HepG2 (cell line): Measurements from ENCODE around the gene ARL16. TPM values are rescaled to one million over a fixed set of nuclear protein-coding genes. Genes with fewer than 3 reads are reported as not detected.

ENCODE experiments used
- ATF7-NPFF ChIP-seq: sonication (generic); formaldehyde crosslinking; IDR thresholded peaks from 2 replicates; pipeline ENCODE4 v1.8.1; 2023; ENCODE audit warnings: mild to moderate bottlenecking, low read depth, missing genetic modification reagents, moderate library complexity
- BORCS8-MEF2B ChIP-seq: sonication (generic); formaldehyde crosslinking; IDR thresholded peaks from 2 replicates; pipeline ENCODE4 v1.8.0; 2022; ENCODE audit warnings: mild to moderate bottlenecking, missing genetic modification reagents
- DBP ChIP-seq: sonication (generic); formaldehyde crosslinking; IDR thresholded peaks from 2 replicates; pipeline ENCODE4 v1.4.0; 2020; ENCODE audit warnings: missing genetic modification reagents; ENCODE audit errors: not compliant biosample characterization
- E2F2 ChIP-seq: sonication (generic); formaldehyde crosslinking; IDR thresholded peaks from 2 replicates; pipeline ENCODE4 v1.4.0; 2020; ENCODE audit warnings: missing genetic modification reagents, borderline replicate concordance
- EHMT2 ChIP-seq: fragments of 200-600 bp; sonication (generic); IDR thresholded peaks from 2 replicates; pipeline ENCODE4 v1.7.0; 2017; ENCODE audit warnings: antibody characterized with exemption, low read depth, low read length, borderline replicate concordance
- EZH2 ChIP-seq: conservative IDR thresholded peaks from 2 replicates; pipeline ENCODE4 v1.6.1; 2012; ENCODE audit warnings: mild to moderate bottlenecking, low read depth, low read length, moderate library complexity
- GATAD1 ChIP-seq: IDR thresholded peaks from 2 replicates; pipeline ENCODE4 v1.6.1; 2016; ENCODE audit warnings: missing genetic modification reagents, missing compliant biosample characterization
- ISX ChIP-seq: sonication (generic); formaldehyde crosslinking; conservative IDR thresholded peaks from 2 replicates; pipeline ENCODE4 v1.5.0; 2020; ENCODE audit warnings: missing genetic modification reagents
- MBD4 ChIP-seq: IDR thresholded peaks from 2 replicates; pipeline ENCODE4 v1.6.1; 2012; ENCODE audit warnings: low read length, inconsistent platforms, borderline replicate concordance
- MYNN ChIP-seq: sonication (generic); formaldehyde crosslinking; IDR thresholded peaks from 2 replicates; pipeline ENCODE4 v1.4.0; 2020; ENCODE audit warnings: mild to moderate bottlenecking, low read depth, missing genetic modification reagents
- NCOA1 ChIP-seq: sonication (generic); formaldehyde crosslinking; IDR thresholded peaks from 2 replicates; pipeline ENCODE4 v1.9.0; 2021; ENCODE audit warnings: missing genetic modification reagents
- SETDB1 ChIP-seq: sonication (generic); formaldehyde crosslinking; IDR thresholded peaks from 2 replicates; pipeline ENCODE4 v1.5.1; 2020; ENCODE audit warnings: missing genetic modification reagents, mild to moderate bottlenecking, borderline replicate concordance
- TRAFD1 ChIP-seq: sonication (generic); formaldehyde crosslinking; IDR thresholded peaks from 2 replicates; pipeline ENCODE4 v1.5.1; 2020; ENCODE audit warnings: missing genetic modification reagents, mild to moderate bottlenecking, borderline replicate concordance
- TSC22D2 ChIP-seq: sonication (generic); formaldehyde crosslinking; IDR thresholded peaks from 2 replicates; pipeline ENCODE4 v1.5.1; 2020; ENCODE audit warnings: missing genetic modification reagents, mild to moderate bottlenecking, borderline replicate concordance
- ZFYVE20 ChIP-seq: sonication (generic); formaldehyde crosslinking; IDR thresholded peaks from 2 replicates; pipeline ENCODE4 v1.8.0; 2023; ENCODE audit warnings: low read depth, mild to moderate bottlenecking, moderate library complexity, missing genetic modification reagents, borderline replicate concordance
- ZNF124 ChIP-seq: sonication (generic); formaldehyde crosslinking; IDR thresholded peaks from 2 replicates; pipeline ENCODE4 v1.4.0; 2020; ENCODE audit warnings: missing genetic modification reagents
- ZNF180 ChIP-seq: sonication (generic); formaldehyde crosslinking; IDR thresholded peaks from 2 replicates; pipeline ENCODE4 v1.4.0; 2020; ENCODE audit warnings: low read depth, missing genetic modification reagents, borderline replicate concordance
- ZNF260 ChIP-seq: sonication (generic); formaldehyde crosslinking; IDR thresholded peaks from 2 replicates; pipeline ENCODE4 v1.4.0; 2020; ENCODE audit warnings: missing genetic modification reagents, low read depth, mild to moderate bottlenecking, borderline replicate concordance
- ZNF282 ChIP-seq: fragments of 450-650 bp; IDR thresholded peaks from 2 replicates; pipeline ENCODE4 v1.6.1; 2018; ENCODE audit not compliant: partially characterized antibody
- ZNF460 ChIP-seq: sonication (generic); formaldehyde crosslinking; IDR thresholded peaks from 2 replicates; pipeline ENCODE4 v1.5.1; 2020; ENCODE audit warnings: missing genetic modification reagents, mild to moderate bottlenecking, borderline replicate concordance
- ZNF501 ChIP-seq: sonication (generic); formaldehyde crosslinking; IDR thresholded peaks from 2 replicates; pipeline ENCODE4 v1.5.1; 2020; ENCODE audit warnings: mild to moderate bottlenecking, moderate library complexity, missing genetic modification reagents
- ZNF780A ChIP-seq: sonication (generic); formaldehyde crosslinking; IDR thresholded peaks from 2 replicates; pipeline ENCODE4 v1.8.0; 2022; ENCODE audit warnings: mild to moderate bottlenecking, missing genetic modification reagents, moderate library complexity
- polyA plus RNA-seq, 8 experiments: library from polyadenylated mRNA; depleted of rRNA in 3 of 8; stranded (reverse) in 7 of 8; unstranded in 1 of 8; fragments of >200 nt; fragmentation: Illumina TruSeq in 4 of 8; extraction: Trizol in 4 of 8; gene quantifications; 2 replicates each; pipeline versions ENCODE4 v1.2.1 to v1.2.3, GENCODE V29; 2011 to 2016; ENCODE audit warnings: low read depth in 4 of 8, missing spikeins in 1 of 8, mixed read lengths in 1 of 8; ENCODE audit not compliant: insufficient read depth in 1 of 8
- total RNA-seq, 5 experiments: library from RNA; depleted of rRNA; stranded (reverse); fragments of >200 nt; fragmentation: Illumina TruSeq; extraction: Trizol; gene quantifications; 2 replicates each; pipeline ENCODE4 v1.2.3, GENCODE V29; 2016; ENCODE audit warnings: low read depth in 1 of 5
- TF ChIP-seq, protein P1 (sequence below): sonication (generic); formaldehyde crosslinking; IDR thresholded peaks from 2 replicates; pipeline ENCODE4 v1.4.0; 2020; ENCODE audit warnings: missing genetic modification reagents, mild to moderate bottlenecking, borderline replicate concordance

The ARL16 gene
- total and polyA plus RNA-seq, 2 of the 13 experiments (the other 11 are each of a cell fraction or from before 2014, with no cell fraction given), result 20.8 to 30.8 TPM

DNA sequence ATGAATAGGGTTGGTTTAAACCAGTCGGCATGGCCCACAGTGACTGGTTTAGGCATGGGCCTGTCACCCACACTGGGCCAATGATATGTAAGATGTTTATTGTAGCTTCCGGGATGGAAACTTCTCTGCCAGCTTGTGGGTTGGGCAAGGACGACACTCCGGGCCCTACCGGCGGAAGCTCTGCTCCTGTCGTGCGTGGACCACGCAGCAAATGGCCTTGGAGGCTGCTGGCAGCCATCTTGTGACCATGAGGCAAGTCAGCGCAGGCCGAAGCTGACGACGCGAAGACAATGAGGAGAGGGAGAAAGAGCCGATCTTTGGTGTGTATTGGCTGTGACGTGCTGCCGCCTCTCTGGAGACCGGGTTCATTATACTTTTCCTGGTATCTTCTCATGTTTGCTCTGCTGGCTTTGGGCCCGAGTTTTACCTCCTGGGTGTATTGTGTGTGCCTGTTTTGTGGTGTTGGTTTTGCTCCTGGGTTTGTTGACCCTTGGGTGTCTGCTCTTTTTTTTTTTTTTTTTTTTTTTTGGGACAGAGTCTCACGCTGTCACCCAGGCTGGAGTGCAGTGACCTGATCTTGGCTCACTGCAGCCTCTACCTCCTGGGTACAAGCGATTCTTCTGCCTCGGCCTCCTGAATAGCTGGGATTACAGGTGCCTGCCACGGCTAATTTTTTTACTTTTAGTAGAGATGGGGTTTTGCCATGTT lies 43.9 kb upstream of the ARL16 start (continued):
- TF ChIP-seq BORCS8-MEF2B (CRISPR knock-in tag) (peak; percentile 92), GATAD1 (CRISPR knock-in tag) (peak; percentile 84), TRAFD1 (no peak), SETDB1 (CRISPR knock-in tag) (peak; percentile 85; the same call in 1 of the 2 replicates), ZNF180 (CRISPR knock-in tag) (no peak; the same call in 1 of the 2 replicates), TSC22D2 (CRISPR knock-in tag) (peak; percentile 98), ZFYVE20 (CRISPR knock-in tag) (peak; percentile 98; the same call in 1 of the 2 replicates), ZNF282 (no peak), ZNF501 (CRISPR knock-in tag) (peak; percentile 91), ZNF124 (CRISPR knock-in tag) (peak; percentile 95), ISX (CRISPR knock-in tag) (peak; percentile 95), EZH2 (no peak), ZNF780A (CRISPR knock-in tag) (peak; percentile 97), ZNF260 (CRISPR knock-in tag) (no peak), DBP (CRISPR knock-in tag) (peak; percentile 98), ZNF460 (CRISPR knock-in tag) (no peak; the same call in 1 of the 2 replicates), MBD4 (no peak), NCOA1 (no peak), MYNN (CRISPR knock-in tag) (peak; percentile 92; the same call in 1 of the 2 replicates), ATF7-NPFF (CRISPR knock-in tag) (peak; percentile 99), E2F2 (CRISPR knock-in tag) (peak; percentile 88; the same call in 1 of the 2 replicates), EHMT2 (peak; percentile 75)
- TF ChIP-seq, protein P1, sequence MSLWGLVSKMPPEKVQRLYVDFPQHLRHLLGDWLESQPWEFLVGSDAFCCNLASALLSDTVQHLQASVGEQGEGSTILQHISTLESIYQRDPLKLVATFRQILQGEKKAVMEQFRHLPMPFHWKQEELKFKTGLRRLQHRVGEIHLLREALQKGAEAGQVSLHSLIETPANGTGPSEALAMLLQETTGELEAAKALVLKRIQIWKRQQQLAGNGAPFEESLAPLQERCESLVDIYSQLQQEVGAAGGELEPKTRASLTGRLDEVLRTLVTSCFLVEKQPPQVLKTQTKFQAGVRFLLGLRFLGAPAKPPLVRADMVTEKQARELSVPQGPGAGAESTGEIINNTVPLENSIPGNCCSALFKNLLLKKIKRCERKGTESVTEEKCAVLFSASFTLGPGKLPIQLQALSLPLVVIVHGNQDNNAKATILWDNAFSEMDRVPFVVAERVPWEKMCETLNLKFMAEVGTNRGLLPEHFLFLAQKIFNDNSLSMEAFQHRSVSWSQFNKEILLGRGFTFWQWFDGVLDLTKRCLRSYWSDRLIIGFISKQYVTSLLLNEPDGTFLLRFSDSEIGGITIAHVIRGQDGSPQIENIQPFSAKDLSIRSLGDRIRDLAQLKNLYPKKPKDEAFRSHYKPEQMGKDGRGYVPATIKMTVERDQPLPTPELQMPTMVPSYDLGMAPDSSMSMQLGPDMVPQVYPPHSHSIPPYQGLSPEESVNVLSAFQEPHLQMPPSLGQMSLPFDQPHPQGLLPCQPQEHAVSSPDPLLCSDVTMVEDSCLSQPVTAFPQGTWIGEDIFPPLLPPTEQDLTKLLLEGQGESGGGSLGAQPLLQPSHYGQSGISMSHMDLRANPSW (CRISPR knock-in tag), result peak; percentile 73; the same call in 1 of the 2 replicates
